ENCODE data around the gene SLC14A1. TPM values are rescaled to one million over a fixed set of nuclear protein-coding genes. Genes with fewer than 3 reads are reported as not detected.

Gene SLC14A1
- total and polyA plus RNA-seq, 2 of the 8 experiments (the other 6 are each of a cell fraction or from before 2014, with no cell fraction given) = 0.18 TPM; not detected in 1

DNA sequence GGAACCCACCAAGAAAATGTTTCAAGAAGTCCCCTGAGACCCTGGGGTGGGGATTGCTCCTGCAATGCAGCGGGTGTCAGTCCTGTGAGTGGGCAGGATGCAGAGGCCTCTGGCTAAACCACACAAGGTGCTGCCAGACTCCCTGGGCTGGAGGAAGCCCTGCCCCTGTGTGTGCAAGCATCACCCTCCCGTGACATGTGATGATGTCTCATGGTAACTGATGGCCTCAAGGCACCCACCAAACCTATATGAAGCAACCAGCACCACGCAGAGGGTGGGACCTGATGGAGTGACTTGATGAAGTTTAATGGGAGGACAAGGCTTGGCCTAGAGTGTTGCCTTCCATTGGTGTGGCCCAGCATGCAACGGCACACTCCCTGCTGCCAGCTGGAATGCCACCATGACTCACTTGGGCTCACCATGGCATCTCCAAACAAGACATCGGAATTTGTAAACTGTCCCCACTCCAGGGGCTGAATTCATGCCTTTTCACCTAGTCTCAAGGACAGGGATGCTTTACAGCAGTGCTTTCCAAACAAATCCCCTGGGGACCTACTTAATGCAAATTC lies 8.7 kb upstream of the SLC14A1 start:
- H3K14ac ChIP-seq (ENCODE audit: insufficient read length) = no peak overlapping the region
- no peak overlapping the region for H3K18ac ChIP-seq (ENCODE audit: extremely low read depth, low read length)
- no peaks in the 10 kb centered on the region for H3K27me3 ChIP-seq (replicated peaks in 1 of 4; ENCODE audit: control insufficient read depth in 3 of 4, extremely low read depth in 1 of 4, insufficient read depth in 3 of 4, low read length in 3 of 4)
- no peaks in the 10 kb centered on the region for H3K79me2 ChIP-seq (ENCODE audit: control insufficient read depth in 1 of 2, insufficient read depth in 2 of 2, low read length in 2 of 2)
- no peak overlapping the region for H4K91ac ChIP-seq (replicated peaks; ENCODE audit: insufficient read length, low read length)
- no peak overlapping the region for H2AFZ ChIP-seq (ENCODE audit: low read length)
- WGBS, 2 experiments (ENCODE audit: extremely low coverage in 1 of 2, insufficient coverage in 1 of 2, insufficient read length in 1 of 2, insufficient replicate concordance in 2 of 2, low coverage in 1 of 2, low lambda C conversion rate in 2 of 2, missing lambda C conversion rate in 1 of 2) = 90% methylated on average over 5 of the region's 5 CpGs; no CpG with 5 or more reads in 1 of the 2 experiments
- DNase-seq (ENCODE audit: low read depth in 1 of 2, low spot score in 2 of 2) (no peak), FAIRE-seq (no peak)
- no peak overlapping the region for H3K4me3 ChIP-seq (ENCODE audit: extremely low read depth in 1 of 4, insufficient read depth in 2 of 4, low read depth in 3 of 4, low read length in 4 of 4)
- no peaks in the 10 kb centered on the region for H4K20me1 ChIP-seq (replicated peaks in 1 of 2; ENCODE audit: control insufficient read depth in 1 of 2, insufficient read depth in 2 of 2, low read length in 2 of 2)
- no peak overlapping the region for H2BK12ac ChIP-seq (ENCODE audit: low read depth, low read length)
- H2BK20ac ChIP-seq (ENCODE audit: low read length) = no peak overlapping the region
- no peak overlapping the region for H3K23ac ChIP-seq (ENCODE audit: insufficient read length)
- H4K8ac ChIP-seq (ENCODE audit: extremely low read depth, insufficient read depth, low read length) = no peak overlapping the region
- H3K79me1 ChIP-seq (ENCODE audit: low read depth, low read length) = no peaks in the 10 kb centered on the region
- H3K9me3 ChIP-seq (ENCODE audit: insufficient read depth in 2 of 2, low read depth in 1 of 2, low read length in 1 of 2) = peaks cover 0 to 2% of the 10 kb centered on the region in 2 experiments; a peak in 1 of 4 replicates
- CTCF ChIA-PET (ENCODE audit: partially characterized antibody) = interaction anchor here (3.2 kb wide), 1 partner anchor 164 kb away, joined by 13 read pairs; no protein-coding TSS in a partner anchor
- H2BK5ac ChIP-seq (ENCODE audit: low read depth, low read length) = no peak overlapping the region
- no peaks in the 10 kb centered on the region for H3K23me2 ChIP-seq (ENCODE audit: low read depth, low read length)
- POLR2A ChIA-PET (ENCODE audit: partially characterized antibody) = no interaction called here
- no peak overlapping the region for H3K27ac ChIP-seq (ENCODE audit: low read depth, low read length)
- no peaks in the 10 kb centered on the region for H3K4me1 ChIP-seq (replicated peaks in 1 of 4; ENCODE audit: control insufficient read depth in 3 of 4, insufficient read depth in 4 of 4, low read length in 3 of 4)
- no peak overlapping the region for H3K9ac ChIP-seq (replicated peaks in 1 of 4; ENCODE audit: extremely low read depth in 1 of 4, low read depth in 3 of 4, low read length in 3 of 4)
- no peak overlapping the region for H2BK15ac ChIP-seq (ENCODE audit: low read length)
- H2BK120ac ChIP-seq (replicated peaks; ENCODE audit: low read depth, low read length) = no peak overlapping the region
- no peak overlapping the region for H3K4me2 ChIP-seq (ENCODE audit: insufficient read depth in 1 of 2, low read depth in 2 of 2, low read length in 2 of 2)
- no peaks in the 10 kb centered on the region for H3K36me3 ChIP-seq (ENCODE audit: control insufficient read depth in 2 of 4, insufficient read depth in 4 of 4, low read length in 3 of 4)
- no peak overlapping the region for H4K5ac ChIP-seq (ENCODE audit: insufficient read length, low read depth, low read length)
- H2AK5ac ChIP-seq (ENCODE audit: low read depth, low read length) = no peak overlapping the region
- H3K4ac ChIP-seq (replicated peaks; ENCODE audit: insufficient read length, low read depth, low read length) = no peak overlapping the region
- no peak overlapping the region for H3K56ac ChIP-seq (replicated peaks; ENCODE audit: insufficient read length, low read depth, low read length)
- TF ChIP-seq EP300 (IDR thresholded peaks at IDR 0.05; ENCODE audit: borderline replicate concordance in 1 of 2, low read depth in 2 of 2, low read length in 2 of 2) (no peak), EGR1 (IDR thresholded peaks at IDR 0.05; ENCODE audit: borderline replicate concordance, low read depth, low read length) (no peak), RAD21 (IDR thresholded peaks at IDR 0.05 in 1 of 2, conservative IDR thresholded peaks at IDR 0.05 in 1 of 2; ENCODE audit: low read depth in 2 of 2, low read length in 2 of 2) (no peak), POLR2AphosphoS5 (IDR thresholded peaks at IDR 0.05; ENCODE audit: low read depth, low read length) (no peak), GABPA (IDR thresholded peaks at IDR 0.05; ENCODE audit: borderline replicate concordance, insufficient read depth, low read length) (no peak), SIX5 (IDR thresholded peaks at IDR 0.05; ENCODE audit: low read depth, low read length) (no peak), PHF8 (conservative IDR thresholded peaks at IDR 0.05; ENCODE audit: low read depth, low read length) (no peak), FOSL1 (IDR thresholded peaks at IDR 0.05; ENCODE audit: insufficient read depth, low read depth, low read length) (no peak), YY1 (IDR thresholded peaks at IDR 0.05; ENCODE audit: low read depth, low read length) (no peak), ASH2L (IDR thresholded peaks at IDR 0.05; ENCODE audit: low read length) (no peak)
- TF ChIP-seq, protein P1, sequence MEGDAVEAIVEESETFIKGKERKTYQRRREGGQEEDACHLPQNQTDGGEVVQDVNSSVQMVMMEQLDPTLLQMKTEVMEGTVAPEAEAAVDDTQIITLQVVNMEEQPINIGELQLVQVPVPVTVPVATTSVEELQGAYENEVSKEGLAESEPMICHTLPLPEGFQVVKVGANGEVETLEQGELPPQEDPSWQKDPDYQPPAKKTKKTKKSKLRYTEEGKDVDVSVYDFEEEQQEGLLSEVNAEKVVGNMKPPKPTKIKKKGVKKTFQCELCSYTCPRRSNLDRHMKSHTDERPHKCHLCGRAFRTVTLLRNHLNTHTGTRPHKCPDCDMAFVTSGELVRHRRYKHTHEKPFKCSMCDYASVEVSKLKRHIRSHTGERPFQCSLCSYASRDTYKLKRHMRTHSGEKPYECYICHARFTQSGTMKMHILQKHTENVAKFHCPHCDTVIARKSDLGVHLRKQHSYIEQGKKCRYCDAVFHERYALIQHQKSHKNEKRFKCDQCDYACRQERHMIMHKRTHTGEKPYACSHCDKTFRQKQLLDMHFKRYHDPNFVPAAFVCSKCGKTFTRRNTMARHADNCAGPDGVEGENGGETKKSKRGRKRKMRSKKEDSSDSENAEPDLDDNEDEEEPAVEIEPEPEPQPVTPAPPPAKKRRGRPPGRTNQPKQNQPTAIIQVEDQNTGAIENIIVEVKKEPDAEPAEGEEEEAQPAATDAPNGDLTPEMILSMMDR (IDR thresholded peaks at IDR 0.05; ENCODE audit: control extremely low read depth in 1 of 3, insufficient read depth in 1 of 3, low read depth in 1 of 3, low read length in 3 of 3) = no peak
